Cardiac muscle cell (in vitro differentiated cells and primary cell): Measurements from ENCODE around the gene HS3ST4. TPM values are rescaled to one million over a fixed set of nuclear protein-coding genes. Genes with fewer than 3 reads are reported as not detected.

ENCODE experiments used
- DNase-seq, 2 donors: peaks; one replicate each; pipeline versions ENCODE4 v3.0.0 to v3.0.0-alpha.2; 2010 to 2017; ENCODE audit warnings: low read depth in 1 of 2, low spot score in 1 of 2
- H3K27ac ChIP-seq: fragments of 200-600 bp; sonication (generic); 2 replicates; pipeline ENCODE4 v1.5.1; 2016
- H3K27me3 ChIP-seq: fragments of 200-600 bp; sonication (generic); 2 replicates; pipeline ENCODE4 v1.6.0; 2016; ENCODE audit warnings: control low read depth
- H3K36me3 ChIP-seq: fragments of 200-600 bp; sonication (generic); 2 replicates; pipeline ENCODE4 v1.5.1; 2016; ENCODE audit warnings: control low read depth
- H3K4me1 ChIP-seq: fragments of 200-600 bp; sonication (generic); 2 replicates; pipeline ENCODE4 v1.8.1; 2017; ENCODE audit warnings: low read depth, mild to moderate bottlenecking, mixed run types
- H3K4me3 ChIP-seq: fragments of 200-600 bp; sonication (generic); 2 replicates; pipeline ENCODE4 v1.5.1; 2016; ENCODE audit warnings: mild to moderate bottlenecking
- H3K9me3 ChIP-seq: fragments of 200-600 bp; sonication (generic); 2 replicates; pipeline ENCODE4 v1.5.1; 2017; ENCODE audit warnings: low read depth, mild to moderate bottlenecking, control low read depth
- CTCF ChIP-seq: IDR thresholded peaks from 2 replicates; pipeline ENCODE4 v1.5.1; 2012; ENCODE audit warnings: low read depth, mild to moderate bottlenecking, low read length
- polyA plus RNA-seq: library from polyadenylated mRNA; unstranded; fragments of >200 nt; fragmentation: Nextera tagmentation; extraction: Ambion mirVana; gene quantifications from 2 replicates; pipeline ENCODE4 v1.2.1, GENCODE V29; 2016
- total RNA-seq: library from RNA; depleted of rRNA; stranded (reverse); fragments of >200 nt; gene quantifications from 2 replicates; pipeline ENCODE4 v1.2.3, GENCODE V29; 2016

Gene HS3ST4
- total and polyA plus RNA-seq, 2 experiments from 2014 or later = 0.13 to 0.27 TPM

GRCh38 chr16:25896411-25896810 is 204.7 kb downstream of the HS3ST4 start:
- no peaks in the 10 kb centered on the region for H3K36me3 ChIP-seq
- no peak for DNase-seq
- H3K27me3 ChIP-seq = no peaks in the 10 kb centered on the region
- TF ChIP-seq CTCF = no peak
- no peak overlapping the region for H3K27ac ChIP-seq
- H3K9me3 ChIP-seq = no peaks in the 10 kb centered on the region
- H3K4me3 ChIP-seq = no peak overlapping the region
- H3K4me1 ChIP-seq = peaks cover 12% of the 10 kb centered on the region

DNA sequence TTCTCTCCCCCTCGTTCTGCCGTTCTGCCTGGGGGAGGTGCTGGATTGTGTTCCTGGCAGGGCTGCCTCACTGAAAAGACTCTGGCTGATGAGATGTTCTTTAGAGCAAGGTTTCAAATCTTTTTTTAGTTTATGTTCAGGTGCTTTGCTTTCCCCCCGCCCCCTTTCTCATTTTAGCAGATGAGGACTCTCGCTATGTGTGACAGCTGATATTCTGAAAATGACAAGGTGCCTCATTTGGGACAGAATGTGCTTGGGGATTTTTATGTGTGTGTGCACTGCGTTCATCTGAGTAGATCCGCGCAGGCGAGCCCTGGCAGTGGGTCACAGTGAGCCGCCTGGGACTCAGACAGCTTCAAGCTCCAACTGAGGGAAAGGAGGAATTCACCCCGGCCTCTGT is 205.9 kb downstream of the HS3ST4 start:
- no peak for DNase-seq
- H3K27me3 ChIP-seq = no peaks in the 10 kb centered on the region
- H3K27ac ChIP-seq = no peak overlapping the region
- H3K9me3 ChIP-seq = no peaks in the 10 kb centered on the region
- no peak for TF ChIP-seq CTCF
- no peaks in the 10 kb centered on the region for H3K36me3 ChIP-seq
- peaks cover 12% of the 10 kb centered on the region for H3K4me1 ChIP-seq
- no peak overlapping the region for H3K4me3 ChIP-seq

- DNase-seq = no peak
- Histone ChIP-seq H3K9me3 (no peaks in the 10 kb centered on the region), H3K4me3 (no peak overlapping the region), H3K36me3 (no peaks in the 10 kb centered on the region), H3K4me1 (no peaks in the 10 kb centered on the region), H3K27ac (no peak overlapping the region), H3K27me3 (no peaks in the 10 kb centered on the region)
- no peak for TF ChIP-seq CTCF
These were observed 214.1 kb downstream of the HS3ST4 start for GRCh38 chr16:25905810-25906209.

GRCh38 chr16:25910971-25911370 is 219.2 kb downstream of the HS3ST4 start:
- no peak for TF ChIP-seq CTCF
- no peak for DNase-seq
- Histone ChIP-seq H3K27me3 (no peaks in the 10 kb centered on the region), H3K27ac (no peak overlapping the region), H3K4me1 (no peaks in the 10 kb centered on the region), H3K4me3 (no peak overlapping the region), H3K36me3 (no peaks in the 10 kb centered on the region), H3K9me3 (no peaks in the 10 kb centered on the region)

DNA sequence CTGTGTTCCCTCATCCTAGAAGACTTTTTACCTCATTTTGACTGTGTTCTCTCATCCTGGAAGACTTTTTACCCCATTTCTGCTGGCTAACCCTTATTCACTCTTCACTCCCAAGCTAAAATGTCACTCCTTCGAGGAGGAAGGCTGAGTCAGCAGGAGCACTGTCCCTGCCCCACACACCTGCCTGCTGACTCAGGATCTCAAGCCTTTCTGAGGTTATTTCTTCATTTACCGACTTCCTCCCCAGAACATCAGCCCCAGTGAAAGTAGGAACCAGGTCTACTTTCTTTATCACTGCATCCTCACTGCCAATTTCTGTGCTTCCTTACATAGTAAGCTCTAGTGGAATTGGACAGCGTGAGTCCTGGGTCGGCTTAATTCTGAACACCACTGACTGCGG is 220.6 kb downstream of the HS3ST4 start:
- Histone ChIP-seq H3K9me3 (no peaks in the 10 kb centered on the region), H3K36me3 (no peaks in the 10 kb centered on the region), H3K27me3 (no peaks in the 10 kb centered on the region), H3K4me3 (no peak overlapping the region), H3K27ac (no peak overlapping the region), H3K4me1 (no peaks in the 10 kb centered on the region)
- TF ChIP-seq CTCF = no peak
- DNase-seq = no peak
